WTC11 (cell line): Measurements from ENCODE around the gene ETV7. TPM values are rescaled to one million over a fixed set of nuclear protein-coding genes. Genes with fewer than 3 reads are reported as not detected.
A peak's percentile ranks its signal among the peaks of the same experiment; 100 is the strongest.

Experiments used
- ATAC-seq: fragments of 200-7000 bp; cut with Tn5 transposase; 2 replicates; pipeline ENCODE4 v1.10.0; 2021; ENCODE audit warnings: mild to moderate bottlenecking, moderate library complexity
- CTCF ChIA-PET: fragments of 300-600 bp; sonication (Branson Sonifier 250); formaldehyde crosslinking; loops from one replicate; lab custom pipeline; 2021; ENCODE audit warnings: antibody characterized with exemption; lab: Charles Lee
- POLR2A ChIA-PET: fragments of 350-600 bp; sonication (Branson Sonifier 250); formaldehyde crosslinking; loops from one replicate; lab custom pipeline; 2021; ENCODE audit warnings: antibody characterized with exemption; lab: Charles Lee
- DNase-seq: peaks from one replicate; pipeline ENCODE4 v3.0.0; 2021; ENCODE audit warnings: low spot score
- H3K27ac Mint-ChIP-seq: 2 replicates; pipeline ENCODE4 v1.8.0; 2021; ENCODE audit warnings: mixed read lengths
- H3K27me3 Mint-ChIP-seq: 2 replicates; pipeline ENCODE4 v1.8.0; 2021; ENCODE audit warnings: low read depth, mild to moderate bottlenecking, moderate library complexity, mixed read lengths
- H3K36me3 Mint-ChIP-seq: 2 replicates; pipeline ENCODE4 v1.8.0; 2021; ENCODE audit warnings: mixed read lengths
- H3K4me1 Mint-ChIP-seq: 2 replicates; pipeline ENCODE4 v1.8.0; 2022; ENCODE audit warnings: mixed read lengths
- H3K4me3 Mint-ChIP-seq: 2 replicates; pipeline ENCODE4 v1.8.0; 2021; ENCODE audit warnings: mild to moderate bottlenecking, moderate library complexity, mixed read lengths
- H3K9me3 Mint-ChIP-seq: 2 replicates; pipeline ENCODE4 v1.8.0; 2021; ENCODE audit warnings: mixed read lengths
- CREB1 ChIP-seq: sonication (generic); formaldehyde crosslinking; IDR thresholded peaks from 2 replicates; pipeline ENCODE4 v1.8.0; 2023; ENCODE audit warnings: mild to moderate bottlenecking, missing genetic modification reagents
- CREM ChIP-seq: sonication (generic); formaldehyde crosslinking; IDR thresholded peaks from 2 replicates; pipeline ENCODE4 v1.8.1; 2022; ENCODE audit warnings: mild to moderate bottlenecking, missing genetic modification reagents, moderate library complexity
- ELF4 ChIP-seq: sonication (generic); formaldehyde crosslinking; IDR thresholded peaks from 2 replicates; pipeline ENCODE4 v1.8.1; 2022; ENCODE audit warnings: low read depth, mild to moderate bottlenecking, moderate library complexity, missing genetic modification reagents
- ETV6 ChIP-seq: sonication (generic); formaldehyde crosslinking; IDR thresholded peaks from 2 replicates; pipeline ENCODE4 v1.8.1; 2022; ENCODE audit warnings: mild to moderate bottlenecking, missing genetic modification reagents
- FOXJ3 ChIP-seq: sonication (generic); formaldehyde crosslinking; IDR thresholded peaks from 2 replicates; pipeline ENCODE4 v1.9.0; 2021; ENCODE audit warnings: missing genetic modification reagents, mild to moderate bottlenecking, borderline replicate concordance
- FOXK1 ChIP-seq: sonication (generic); formaldehyde crosslinking; IDR thresholded peaks from 2 replicates; pipeline ENCODE4 v1.8.0; 2022; ENCODE audit warnings: mild to moderate bottlenecking, moderate library complexity, missing genetic modification reagents
- GABPB1 ChIP-seq: sonication (generic); formaldehyde crosslinking; IDR thresholded peaks from 2 replicates; pipeline ENCODE4 v1.8.1; 2023; ENCODE audit warnings: mild to moderate bottlenecking, missing genetic modification reagents
- KAT7 ChIP-seq: sonication (generic); formaldehyde crosslinking; IDR thresholded peaks from 2 replicates; pipeline ENCODE4 v1.8.1; 2023; ENCODE audit warnings: missing genetic modification reagents, mild to moderate bottlenecking, borderline replicate concordance
- MAX ChIP-seq: sonication (generic); formaldehyde crosslinking; IDR thresholded peaks from 2 replicates; pipeline ENCODE4 v1.8.0; 2022; ENCODE audit warnings: mild to moderate bottlenecking, missing genetic modification reagents
- NFYB ChIP-seq: sonication (generic); formaldehyde crosslinking; conservative IDR thresholded peaks from 2 replicates; pipeline ENCODE4 v1.8.0; 2022; ENCODE audit warnings: low read depth, missing genetic modification reagents
- NR1H2 ChIP-seq: sonication (generic); formaldehyde crosslinking; IDR thresholded peaks from 2 replicates; pipeline ENCODE4 v1.9.0; 2021; ENCODE audit warnings: mild to moderate bottlenecking, moderate library complexity, missing genetic modification reagents
- OVOL2 ChIP-seq: fragments of 250-450 bp; sonication (Bioruptor Pico); IDR thresholded peaks from 2 replicates; pipeline ENCODE4 v1.9.0; 2021; ENCODE audit warnings: mild to moderate bottlenecking, borderline replicate concordance
- RELA ChIP-seq: sonication (generic); formaldehyde crosslinking; IDR thresholded peaks from 2 replicates; pipeline ENCODE4 v1.8.1; 2022; ENCODE audit warnings: missing genetic modification reagents, mild to moderate bottlenecking, borderline replicate concordance
- SP1 ChIP-seq: sonication (generic); formaldehyde crosslinking; conservative IDR thresholded peaks from 2 replicates; pipeline ENCODE4 v1.8.1; 2022; ENCODE audit warnings: missing genetic modification reagents
- TCF7 ChIP-seq: sonication (generic); formaldehyde crosslinking; IDR thresholded peaks from 2 replicates; pipeline ENCODE4 v1.8.0; 2022; ENCODE audit warnings: mild to moderate bottlenecking, low read depth, missing genetic modification reagents, moderate library complexity
- TEAD4 ChIP-seq: sonication (generic); formaldehyde crosslinking; IDR thresholded peaks from 2 replicates; pipeline ENCODE4 v1.8.0; 2022; ENCODE audit warnings: mild to moderate bottlenecking, missing genetic modification reagents
- ZBTB21 ChIP-seq: sonication (generic); formaldehyde crosslinking; IDR thresholded peaks from 2 replicates; pipeline ENCODE4 v1.8.1; 2023; ENCODE audit warnings: mild to moderate bottlenecking, missing genetic modification reagents, borderline replicate concordance
- ZNF121 ChIP-seq: sonication (generic); formaldehyde crosslinking; IDR thresholded peaks from 2 replicates; pipeline ENCODE4 v1.8.0; 2023; ENCODE audit warnings: missing genetic modification reagents
- ZNF138 ChIP-seq: sonication (generic); formaldehyde crosslinking; conservative IDR thresholded peaks from 2 replicates; pipeline ENCODE4 v1.8.1; 2022; ENCODE audit warnings: mild to moderate bottlenecking, moderate library complexity, missing genetic modification reagents
- ZNF232 ChIP-seq: sonication (generic); formaldehyde crosslinking; IDR thresholded peaks from 2 replicates; pipeline ENCODE4 v1.8.0; 2022; ENCODE audit warnings: mild to moderate bottlenecking, missing genetic modification reagents
- ZNF263 ChIP-seq: sonication (generic); formaldehyde crosslinking; IDR thresholded peaks from 2 replicates; pipeline ENCODE4 v1.8.1; 2022; ENCODE audit warnings: low read depth, mild to moderate bottlenecking, moderate library complexity, missing genetic modification reagents
- ZNF317 ChIP-seq: sonication (generic); formaldehyde crosslinking; IDR thresholded peaks from 2 replicates; pipeline ENCODE4 v1.8.1; 2023; ENCODE audit warnings: low read depth, mild to moderate bottlenecking, moderate library complexity, missing genetic modification reagents, borderline replicate concordance
- ZNF396 ChIP-seq: fragments of 250-450 bp; sonication (Bioruptor Pico); IDR thresholded peaks from 2 replicates; pipeline ENCODE4 v1.8.0; 2021; ENCODE audit warnings: mild to moderate bottlenecking, moderate library complexity, borderline replicate concordance
- ZNF416 ChIP-seq: fragments of 250-450 bp; sonication (Bioruptor Pico); IDR thresholded peaks from 2 replicates; pipeline ENCODE4 v1.9.0; 2021; ENCODE audit warnings: mild to moderate bottlenecking, inconsistent platforms
- ZNF671 ChIP-seq: fragments of 250-450 bp; sonication (Bioruptor Pico); IDR thresholded peaks from 2 replicates; pipeline ENCODE4 v1.8.0; 2021; ENCODE audit warnings: mild to moderate bottlenecking
- total RNA-seq: library from RNA; stranded (reverse); gene quantifications from 3 replicates; pipeline ENCODE4 v1.2.3, GENCODE V29; 2021
- TF ChIP-seq, protein P1 (sequence below): sonication (generic); formaldehyde crosslinking; IDR thresholded peaks from 2 replicates; pipeline ENCODE4 v1.8.0; 2022; ENCODE audit warnings: missing genetic modification reagents
- TF ChIP-seq, protein P2 (sequence below): fragments of 200-600 bp; IDR thresholded peaks from 2 replicates; pipeline ENCODE4 v1.8.0; 2022; ENCODE audit warnings: antibody characterized with exemption
- TF ChIP-seq, protein P3 (sequence below): sonication (generic); formaldehyde crosslinking; IDR thresholded peaks from 2 replicates; pipeline ENCODE4 v1.8.1; 2023; ENCODE audit warnings: mild to moderate bottlenecking, missing genetic modification reagents, moderate library complexity
- TF ChIP-seq, protein P4 (sequence below): sonication (generic); formaldehyde crosslinking; IDR thresholded peaks from 2 replicates; pipeline ENCODE4 v1.8.1; 2022; ENCODE audit warnings: low read depth, missing genetic modification reagents, borderline replicate concordance

ETV7 gene
- total RNA-seq, 1 experiment from 2014 or later = 0.68 TPM

DNA sequence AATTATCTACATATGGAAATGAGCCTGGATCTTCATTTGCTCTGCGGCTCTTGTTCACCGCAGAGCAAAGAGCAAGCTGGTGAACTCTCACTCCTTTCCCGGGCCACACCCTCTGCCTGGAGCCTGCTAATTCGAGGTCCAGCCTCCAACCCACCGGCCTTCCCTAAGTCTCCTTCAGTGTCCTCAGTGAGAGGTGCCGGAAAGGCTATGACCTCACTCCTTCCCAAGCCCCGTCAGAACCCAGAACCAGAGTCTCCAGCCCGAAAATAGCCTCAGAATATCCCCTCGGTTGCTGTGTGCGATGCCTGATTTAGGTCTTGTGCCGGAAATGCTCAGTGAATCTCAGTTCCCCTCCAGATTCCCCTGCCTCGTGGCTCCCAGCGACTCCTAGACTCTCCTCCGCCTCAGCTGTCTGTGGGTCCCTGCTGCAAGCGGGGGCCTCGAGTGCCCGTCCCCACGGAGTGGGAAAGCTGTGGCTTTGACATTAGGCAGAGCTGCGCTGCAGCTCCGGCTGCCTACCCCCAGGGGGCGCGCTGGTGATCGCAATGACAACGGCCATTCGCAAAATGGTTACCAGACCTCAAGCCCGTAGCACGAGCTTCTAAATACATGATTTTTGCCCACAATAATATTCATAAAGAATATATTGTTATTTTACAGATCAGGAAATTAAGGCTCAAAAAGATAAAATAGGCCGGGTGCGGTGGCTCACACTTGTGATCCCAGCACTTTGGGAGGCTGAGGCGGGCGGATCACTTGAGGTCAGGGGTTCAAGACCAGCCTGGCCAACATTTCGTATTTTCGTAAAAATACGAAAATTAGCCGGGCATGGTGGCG, 46.6 kb downstream of the ETV7 start (continued):
- TF ChIP-seq GABPB1 (CRISPR knock-in tag) (peak; percentile 53; the same call in 1 of the 2 replicates), RELA (CRISPR knock-in tag) (no peak), ZNF138 (no peak), ZNF317 (CRISPR knock-in tag) (no peak), FOXK1 (CRISPR knock-in tag) (peak; percentile 46; the same call in 1 of the 2 replicates), ZNF396 (CRISPR knock-in tag) (no peak), ZNF232 (CRISPR knock-in tag) (no peak), CREM (CRISPR knock-in tag) (no peak), MAX (CRISPR knock-in tag) (no peak; the same call in 1 of the 2 replicates), CREB1 (no peak), NFYB (CRISPR knock-in tag) (no peak), ETV6 (CRISPR knock-in tag) (no peak), NR1H2 (CRISPR knock-in tag) (no peak), ZBTB21 (CRISPR knock-in tag) (no peak), ZNF416 (no peak), TCF7 (CRISPR knock-in tag) (no peak), TEAD4 (no peak), OVOL2 (CRISPR knock-in tag) (no peak), SP1 (CRISPR knock-in tag) (0 out of 2 replicates have a peak, but pooled peaks have one; percentile 43)
- TF ChIP-seq, protein P1, sequence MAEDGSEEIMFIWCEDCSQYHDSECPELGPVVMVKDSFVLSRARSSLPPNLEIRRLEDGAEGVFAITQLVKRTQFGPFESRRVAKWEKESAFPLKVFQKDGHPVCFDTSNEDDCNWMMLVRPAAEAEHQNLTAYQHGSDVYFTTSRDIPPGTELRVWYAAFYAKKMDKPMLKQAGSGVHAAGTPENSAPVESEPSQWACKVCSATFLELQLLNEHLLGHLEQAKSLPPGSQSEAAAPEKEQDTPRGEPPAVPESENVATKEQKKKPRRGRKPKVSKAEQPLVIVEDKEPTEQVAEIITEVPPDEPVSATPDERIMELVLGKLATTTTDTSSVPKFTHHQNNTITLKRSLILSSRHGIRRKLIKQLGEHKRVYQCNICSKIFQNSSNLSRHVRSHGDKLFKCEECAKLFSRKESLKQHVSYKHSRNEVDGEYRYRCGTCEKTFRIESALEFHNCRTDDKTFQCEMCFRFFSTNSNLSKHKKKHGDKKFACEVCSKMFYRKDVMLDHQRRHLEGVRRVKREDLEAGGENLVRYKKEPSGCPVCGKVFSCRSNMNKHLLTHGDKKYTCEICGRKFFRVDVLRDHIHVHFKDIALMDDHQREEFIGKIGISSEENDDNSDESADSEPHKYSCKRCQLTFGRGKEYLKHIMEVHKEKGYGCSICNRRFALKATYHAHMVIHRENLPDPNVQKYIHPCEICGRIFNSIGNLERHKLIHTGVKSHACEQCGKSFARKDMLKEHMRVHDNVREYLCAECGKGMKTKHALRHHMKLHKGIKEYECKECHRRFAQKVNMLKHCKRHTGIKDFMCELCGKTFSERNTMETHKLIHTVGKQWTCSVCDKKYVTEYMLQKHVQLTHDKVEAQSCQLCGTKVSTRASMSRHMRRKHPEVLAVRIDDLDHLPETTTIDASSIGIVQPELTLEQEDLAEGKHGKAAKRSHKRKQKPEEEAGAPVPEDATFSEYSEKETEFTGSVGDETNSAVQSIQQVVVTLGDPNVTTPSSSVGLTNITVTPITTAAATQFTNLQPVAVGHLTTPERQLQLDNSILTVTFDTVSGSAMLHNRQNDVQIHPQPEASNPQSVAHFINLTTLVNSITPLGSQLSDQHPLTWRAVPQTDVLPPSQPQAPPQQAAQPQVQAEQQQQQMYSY (CRISPR knock-in tag) = no peak
- TF ChIP-seq, protein P2, sequence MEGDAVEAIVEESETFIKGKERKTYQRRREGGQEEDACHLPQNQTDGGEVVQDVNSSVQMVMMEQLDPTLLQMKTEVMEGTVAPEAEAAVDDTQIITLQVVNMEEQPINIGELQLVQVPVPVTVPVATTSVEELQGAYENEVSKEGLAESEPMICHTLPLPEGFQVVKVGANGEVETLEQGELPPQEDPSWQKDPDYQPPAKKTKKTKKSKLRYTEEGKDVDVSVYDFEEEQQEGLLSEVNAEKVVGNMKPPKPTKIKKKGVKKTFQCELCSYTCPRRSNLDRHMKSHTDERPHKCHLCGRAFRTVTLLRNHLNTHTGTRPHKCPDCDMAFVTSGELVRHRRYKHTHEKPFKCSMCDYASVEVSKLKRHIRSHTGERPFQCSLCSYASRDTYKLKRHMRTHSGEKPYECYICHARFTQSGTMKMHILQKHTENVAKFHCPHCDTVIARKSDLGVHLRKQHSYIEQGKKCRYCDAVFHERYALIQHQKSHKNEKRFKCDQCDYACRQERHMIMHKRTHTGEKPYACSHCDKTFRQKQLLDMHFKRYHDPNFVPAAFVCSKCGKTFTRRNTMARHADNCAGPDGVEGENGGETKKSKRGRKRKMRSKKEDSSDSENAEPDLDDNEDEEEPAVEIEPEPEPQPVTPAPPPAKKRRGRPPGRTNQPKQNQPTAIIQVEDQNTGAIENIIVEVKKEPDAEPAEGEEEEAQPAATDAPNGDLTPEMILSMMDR = peak; percentile 93

DNA sequence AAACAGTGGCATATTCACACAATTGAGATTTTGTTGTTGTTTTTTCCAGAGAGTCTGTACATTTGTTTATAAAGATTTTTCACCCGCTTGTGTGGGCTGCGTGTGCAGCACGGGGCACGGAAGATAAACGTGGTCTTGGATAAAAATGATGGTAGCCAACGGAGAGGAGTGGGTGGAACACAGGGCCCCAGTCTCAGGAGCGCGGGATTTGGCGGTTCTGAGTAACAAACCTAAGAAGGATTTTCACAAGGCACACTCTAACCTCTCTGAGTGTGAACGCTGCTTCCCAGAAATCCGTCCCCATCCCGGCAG, 47.2 kb downstream of the ETV7 start:
- ChIA-PET POLR2A (interaction anchor here (1.2 kb wide), 1 partner anchor 20 kb away, joined by 4 read pairs; no protein-coding TSS in a partner anchor), CTCF (interaction anchor here (0.6 to 2.6 kb wide), 35 partner anchors 9 to 367 kb away, joined by 3 to 47 read pairs (median 7); no protein-coding TSS in a partner anchor)
- Mint-ChIP-seq H3K4me3 (peak overlapping the region; percentile 70), H3K27me3 (peaks cover 16% of the 10 kb centered on the region), H3K9me3 (no peaks in the 10 kb centered on the region), H3K27ac (no peak overlapping the region), H3K36me3 (no peaks in the 10 kb centered on the region), H3K4me1 (peaks cover 8% of the 10 kb centered on the region)
- no peak for ATAC-seq
- no peak for DNase-seq
- TF ChIP-seq, protein P3, sequence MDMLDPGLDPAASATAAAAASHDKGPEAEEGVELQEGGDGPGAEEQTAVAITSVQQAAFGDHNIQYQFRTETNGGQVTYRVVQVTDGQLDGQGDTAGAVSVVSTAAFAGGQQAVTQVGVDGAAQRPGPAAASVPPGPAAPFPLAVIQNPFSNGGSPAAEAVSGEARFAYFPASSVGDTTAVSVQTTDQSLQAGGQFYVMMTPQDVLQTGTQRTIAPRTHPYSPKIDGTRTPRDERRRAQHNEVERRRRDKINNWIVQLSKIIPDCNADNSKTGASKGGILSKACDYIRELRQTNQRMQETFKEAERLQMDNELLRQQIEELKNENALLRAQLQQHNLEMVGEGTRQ (CRISPR knock-in tag) = no peak
- TF ChIP-seq FOXJ3 (CRISPR knock-in tag) (no peak), GABPB1 (CRISPR knock-in tag) (no peak), ZNF671 (CRISPR knock-in tag) (no peak), FOXK1 (CRISPR knock-in tag) (no peak), CREM (CRISPR knock-in tag) (no peak), ELF4 (CRISPR knock-in tag) (no peak), ZNF121 (no peak), NFYB (CRISPR knock-in tag) (no peak), ZNF263 (no peak), KAT7 (no peak)
- TF ChIP-seq, protein P4, sequence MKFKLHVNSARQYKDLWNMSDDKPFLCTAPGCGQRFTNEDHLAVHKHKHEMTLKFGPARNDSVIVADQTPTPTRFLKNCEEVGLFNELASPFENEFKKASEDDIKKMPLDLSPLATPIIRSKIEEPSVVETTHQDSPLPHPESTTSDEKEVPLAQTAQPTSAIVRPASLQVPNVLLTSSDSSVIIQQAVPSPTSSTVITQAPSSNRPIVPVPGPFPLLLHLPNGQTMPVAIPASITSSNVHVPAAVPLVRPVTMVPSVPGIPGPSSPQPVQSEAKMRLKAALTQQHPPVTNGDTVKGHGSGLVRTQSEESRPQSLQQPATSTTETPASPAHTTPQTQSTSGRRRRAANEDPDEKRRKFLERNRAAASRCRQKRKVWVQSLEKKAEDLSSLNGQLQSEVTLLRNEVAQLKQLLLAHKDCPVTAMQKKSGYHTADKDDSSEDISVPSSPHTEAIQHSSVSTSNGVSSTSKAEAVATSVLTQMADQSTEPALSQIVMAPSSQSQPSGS (CRISPR knock-in tag) = no peak
